GM18951 (cell line): Measurements from ENCODE around the gene RSAD2.

ENCODE experiments used
- POLR2A ChIP-seq: IDR thresholded peaks from 4 replicates; pipeline ENCODE4 v1.6.1; 2011; ENCODE audit warnings: mild to moderate bottlenecking; ENCODE audit not compliant: insufficient read length, insufficient read depth; ENCODE audit errors: extremely low read depth
- in situ Hi-C: fragments of 300-500 bp; cut with MboI; formaldehyde crosslinking; loops from one replicate; pipeline ENCODE4 v1.12.0; 2022; ENCODE audit warnings: low sequenced_read_pairs, mixed read lengths, inconsistent platforms; ENCODE audit not compliant: unreplicated experiment

Gene RSAD2

GRCh38 chr2:6877402-6878304 lies at the start of gene RSAD2:
Gene RSAD2, plus strand, starts transcription at chr2:6877777. Its CDS starts 24 bp downstream, at chr2:6877801.
- TF ChIP-seq POLR2A: no peak
- in situ Hi-C loops: no loop called here

- in situ Hi-C loops: no loop called here
- no peak for TF ChIP-seq POLR2A
These were observed 49.3 kb upstream of the RSAD2 start for GRCh38 chr2:6828299-6828584.

GRCh38 chr2:6831229-6831628 lies 46.3 kb upstream of the RSAD2 start:
- TF ChIP-seq POLR2A: no peak
- in situ Hi-C loops: no loop called here

- in situ Hi-C loops: no loop called here
- TF ChIP-seq POLR2A: no peak
These were observed 44.8 kb upstream of the RSAD2 start for GRCh38 chr2:6832596-6833299.

- in situ Hi-C loops: no loop called here
These were observed 44.3 kb upstream of the RSAD2 start for GRCh38 chr2:6833300-6833604.

GRCh38 chr2:6834163-6834562 lies 43.4 kb upstream of the RSAD2 start:
- no peak for TF ChIP-seq POLR2A
- in situ Hi-C loops: no loop called here

More at GRCh38 chr2:6833300-6833604, 44.3 kb upstream of the RSAD2 start:
- no peak for TF ChIP-seq POLR2A

- in situ Hi-C loops: no loop called here
- TF ChIP-seq POLR2A: no peak
These were observed 42.1 kb upstream of the RSAD2 start for GRCh38 chr2:6835467-6835866.

- in situ Hi-C loops: no loop called here
- TF ChIP-seq POLR2A: no peak
These were observed 38.8 kb upstream of the RSAD2 start for GRCh38 chr2:6838673-6839319.

- TF ChIP-seq POLR2A: no peak
- in situ Hi-C loops: no loop called here
These were observed 35.9 kb upstream of the RSAD2 start for GRCh38 chr2:6841537-6842287.

GRCh38 chr2:6845312-6845711 lies 32.3 kb upstream of the RSAD2 start:
- in situ Hi-C loops: no loop called here
- no peak for TF ChIP-seq POLR2A

- TF ChIP-seq POLR2A: no peak
- in situ Hi-C loops: no loop called here
These were observed 31.7 kb upstream of the RSAD2 start for GRCh38 chr2:6845903-6846302.

GRCh38 chr2:6846540-6846939 lies 31.0 kb upstream of the RSAD2 start:
- no peak for TF ChIP-seq POLR2A
- in situ Hi-C loops: no loop called here

- TF ChIP-seq POLR2A: no peak
- in situ Hi-C loops: no loop called here
These were observed 30.5 kb upstream of the RSAD2 start for GRCh38 chr2:6846967-6847681.

- in situ Hi-C loops: no loop called here
- TF ChIP-seq POLR2A: no peak
These were observed 25.4 kb upstream of the RSAD2 start for GRCh38 chr2:6852195-6852594.
